Measurements from ENCODE around the gene KLF13.

Gene KLF13

DNA sequence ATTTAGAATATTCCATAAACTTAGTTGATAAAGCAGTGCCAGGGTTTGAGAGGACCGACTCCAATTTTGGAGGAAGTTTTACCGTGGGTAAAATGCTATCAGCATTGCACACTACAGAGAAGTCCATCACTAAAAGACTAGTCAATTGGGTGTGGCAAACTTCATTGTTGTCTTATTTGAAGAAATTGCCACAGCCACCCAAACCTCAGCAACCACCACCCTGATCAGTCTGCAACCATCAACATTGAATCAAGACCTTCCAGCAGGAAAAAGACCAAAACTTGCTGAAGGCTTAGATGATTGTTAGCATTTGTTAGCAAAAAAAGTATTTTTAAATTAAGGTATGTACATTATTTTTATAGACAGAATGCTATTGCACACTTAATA is 60.5 kb downstream of the KLF13 start:
- DNase-seq: no peak

DNA sequence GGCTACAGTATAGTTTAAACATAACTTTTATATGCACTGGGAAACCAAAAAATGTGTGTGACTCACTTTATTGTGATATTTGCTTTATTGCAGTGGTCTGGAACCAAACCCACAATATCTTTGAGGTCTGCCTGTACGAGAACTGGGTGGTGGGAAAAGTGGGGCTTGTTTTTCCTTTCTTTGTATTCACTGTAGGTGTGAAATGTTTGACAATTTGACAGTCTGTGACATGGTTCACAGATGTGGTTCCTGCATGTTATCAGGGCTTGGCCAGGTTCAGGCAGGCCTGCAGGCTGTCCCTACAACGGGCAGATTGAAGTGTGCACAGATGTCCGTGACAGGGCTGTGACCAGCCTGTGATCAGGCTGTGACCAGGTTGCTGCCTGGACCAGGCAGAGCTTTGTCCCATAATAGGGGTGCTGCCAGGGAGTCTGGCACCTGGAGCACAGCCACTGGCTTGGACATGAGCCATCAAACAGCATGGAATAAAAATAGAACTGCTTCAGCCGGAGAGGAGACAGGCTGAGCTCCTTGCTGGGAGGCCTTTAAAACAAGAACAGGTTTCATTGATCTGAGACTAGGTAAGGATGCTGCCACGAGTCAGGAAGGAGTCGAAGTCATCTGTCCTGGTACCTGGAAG is 61.0 kb downstream of the KLF13 start:
- DNase-seq: peak; percentile 62

DNA sequence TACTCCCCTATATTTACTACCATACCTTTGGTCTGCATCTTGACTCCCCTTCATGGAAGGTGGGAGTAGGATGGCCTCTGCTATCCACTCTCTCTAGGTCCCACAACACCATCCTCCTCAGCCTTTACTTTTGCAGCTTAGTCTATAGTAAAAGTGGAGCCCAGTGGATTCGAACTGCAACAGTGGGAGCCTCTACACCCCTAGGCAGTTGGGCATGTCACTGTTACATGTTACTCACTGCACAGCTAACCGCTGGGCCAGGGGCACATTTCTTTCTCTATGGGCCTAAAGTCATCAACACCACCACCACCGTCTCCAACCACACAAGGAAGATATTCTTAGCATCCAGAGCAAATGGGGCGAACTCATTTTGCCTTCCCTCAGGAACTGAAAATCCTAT is 62.9 kb downstream of the KLF13 start:
- DNase-seq: no peak

DNA sequence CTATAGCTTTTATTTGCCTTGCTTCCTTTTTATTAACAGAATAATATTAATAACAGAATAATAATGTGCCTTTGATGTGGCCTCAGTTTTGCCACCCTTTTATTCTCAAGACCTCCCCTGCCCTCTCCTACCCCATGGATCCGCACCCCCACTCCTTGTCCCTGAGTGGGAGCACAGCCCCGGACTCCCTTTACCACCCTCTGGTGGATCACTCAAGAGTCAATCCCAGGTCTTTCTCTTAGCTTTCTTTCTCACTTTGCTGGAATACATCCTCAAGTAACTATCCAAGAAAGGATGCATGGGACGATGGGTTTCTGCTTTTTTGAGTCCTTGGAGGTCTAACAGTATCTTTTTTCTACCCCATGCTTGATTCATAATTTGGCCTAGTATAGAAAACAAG is 63.4 kb downstream of the KLF13 start:
- no peak for DNase-seq

DNA sequence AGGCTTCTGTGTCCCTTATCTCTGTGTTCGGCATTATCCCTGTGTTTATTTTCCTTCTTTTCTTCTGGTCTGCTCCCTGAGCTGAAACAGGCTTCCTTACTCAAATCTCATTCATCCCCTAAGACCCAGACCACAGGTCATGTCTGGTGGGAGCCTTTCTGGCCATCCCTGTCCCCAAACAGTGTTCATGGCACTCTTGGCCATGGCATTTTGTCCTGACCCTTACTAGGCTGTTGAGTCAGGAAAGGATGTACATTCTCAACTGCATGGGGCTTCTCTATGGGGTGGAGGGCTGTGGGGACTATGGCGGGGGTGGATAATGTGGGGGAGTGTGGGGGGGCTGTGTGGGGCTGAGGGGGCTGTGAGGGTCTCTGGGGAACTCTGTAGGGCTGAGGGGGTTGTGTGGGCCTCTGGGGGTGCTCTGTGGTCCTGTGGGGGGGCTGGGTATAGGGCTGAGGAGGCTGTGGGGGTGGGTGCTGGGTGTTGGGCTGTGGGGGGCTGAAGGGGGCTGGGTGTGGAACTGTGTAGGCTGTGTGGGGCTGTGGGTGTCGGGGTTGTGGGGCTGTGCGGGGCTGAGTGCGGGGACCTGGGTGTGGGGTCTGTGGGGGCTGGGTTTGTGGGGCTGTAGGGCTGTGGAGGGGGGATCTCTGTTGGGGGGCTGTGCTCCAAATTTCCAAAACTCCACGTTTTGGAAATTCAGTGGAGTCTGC is 64.3 kb downstream of the KLF13 start:
- DNase-seq: no peak

DNA sequence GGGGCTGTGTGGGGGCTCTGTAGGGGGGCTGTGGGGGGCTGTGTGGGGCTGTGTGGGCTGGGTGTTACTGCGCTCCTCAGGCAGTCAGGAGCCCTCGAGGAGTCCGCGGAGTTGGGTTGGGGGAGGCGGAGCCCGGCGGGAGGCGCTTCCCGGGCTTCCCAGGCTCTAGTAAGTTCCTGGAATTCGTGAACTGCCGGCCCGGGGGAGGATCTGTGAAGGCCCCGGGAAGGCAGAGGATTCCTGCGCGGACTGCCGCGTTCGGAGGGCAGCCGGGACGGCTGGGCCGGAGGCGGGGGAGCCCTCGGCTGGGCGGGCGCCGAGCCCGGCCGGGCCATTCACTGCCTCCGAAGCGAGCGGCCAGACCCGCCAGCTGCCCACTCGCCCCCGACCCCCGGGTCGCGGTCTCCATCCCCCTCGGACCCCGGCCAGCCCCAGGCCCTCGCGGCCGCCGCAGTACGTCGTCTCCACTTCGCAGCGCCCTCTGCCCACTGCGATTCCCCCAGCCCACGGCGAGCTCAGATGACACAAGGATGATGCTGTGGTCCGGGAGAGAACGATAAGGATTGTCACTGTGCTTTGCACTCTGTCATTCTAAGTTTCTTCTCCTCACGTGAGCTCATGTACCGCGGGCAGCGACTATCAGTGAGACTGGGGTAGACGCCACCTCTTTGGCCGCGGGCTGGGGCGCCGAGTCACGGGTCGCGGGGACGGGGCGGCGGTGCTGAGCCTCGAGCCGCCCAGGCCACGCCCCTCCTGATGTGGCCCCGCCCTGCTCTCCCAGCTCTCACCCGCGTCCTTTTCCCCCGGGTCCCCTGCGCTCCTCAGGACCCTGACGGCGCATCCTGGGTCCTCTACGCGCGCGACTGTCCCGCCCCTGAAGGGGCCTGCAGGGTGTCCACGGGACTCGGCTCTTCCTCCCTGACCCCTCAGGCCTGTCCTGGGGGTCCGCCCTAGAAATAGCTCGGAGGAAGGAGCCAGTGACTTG is 65.3 kb downstream of the KLF13 start:
- peak; percentile 6 for DNase-seq

DNA sequence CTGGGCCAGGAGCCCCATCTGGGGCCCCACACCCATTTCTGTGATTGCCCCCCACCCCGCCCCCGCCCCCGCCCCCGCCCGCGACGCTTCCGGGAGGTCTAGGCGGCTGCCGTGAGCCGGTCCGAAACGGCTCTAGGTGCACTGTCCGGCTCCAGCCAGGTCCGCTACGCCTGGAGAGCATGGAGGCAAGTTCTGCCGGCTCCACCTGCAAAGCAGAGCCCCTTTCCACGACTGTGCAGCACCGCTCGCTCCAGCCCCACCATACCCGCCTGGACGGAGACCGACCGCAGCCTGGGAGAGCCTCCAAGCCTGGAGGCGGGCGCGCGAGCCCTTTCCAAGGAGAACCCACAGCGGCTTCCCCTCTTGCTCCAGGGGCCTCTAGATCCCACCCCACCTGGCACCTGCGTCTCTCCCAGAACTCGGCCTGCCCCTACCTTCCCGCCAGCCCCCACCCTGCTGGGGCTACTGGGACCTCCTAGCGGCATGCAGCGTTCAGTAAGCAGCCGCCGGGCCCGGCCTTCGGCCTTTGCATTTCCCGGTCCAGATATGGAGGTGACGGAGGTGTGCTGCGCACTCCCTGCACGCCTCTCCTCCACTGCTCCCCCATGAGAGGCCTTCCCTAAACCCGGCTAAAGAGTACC is 66.2 kb downstream of the KLF13 start:
- no peak for DNase-seq

DNA sequence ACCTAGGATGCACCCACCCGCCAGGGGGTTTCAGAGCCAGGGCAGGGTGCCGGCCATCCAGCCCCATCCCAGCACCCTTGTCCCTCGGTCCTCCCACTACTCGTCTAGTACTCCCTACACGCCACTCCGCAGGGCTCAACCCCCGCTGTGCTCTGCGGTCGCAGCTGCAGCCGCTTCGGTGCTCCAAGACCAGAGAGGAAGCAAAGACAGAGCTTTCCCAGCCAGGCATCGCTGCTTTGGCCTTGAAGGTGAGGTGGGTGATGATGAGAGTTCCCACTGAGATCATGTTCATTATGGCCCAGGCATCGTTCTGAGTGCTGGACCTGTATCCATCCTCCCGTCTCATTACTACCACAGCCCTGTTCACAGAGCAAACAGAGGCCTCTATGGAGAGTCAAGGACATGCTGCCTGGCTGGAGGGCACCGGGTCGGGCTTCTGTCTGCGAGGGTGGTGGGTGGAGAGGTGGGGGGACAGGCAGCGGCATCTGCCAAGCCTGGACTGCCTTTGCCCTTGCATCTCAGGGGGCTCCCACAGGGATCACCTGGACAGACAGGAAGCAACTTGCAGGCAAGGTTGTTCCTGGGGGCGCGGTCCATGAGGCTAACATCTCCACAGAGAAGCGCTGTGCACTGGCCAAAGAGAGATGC is 66.9 kb downstream of the KLF13 start:
- DNase-seq: no peak

DNA sequence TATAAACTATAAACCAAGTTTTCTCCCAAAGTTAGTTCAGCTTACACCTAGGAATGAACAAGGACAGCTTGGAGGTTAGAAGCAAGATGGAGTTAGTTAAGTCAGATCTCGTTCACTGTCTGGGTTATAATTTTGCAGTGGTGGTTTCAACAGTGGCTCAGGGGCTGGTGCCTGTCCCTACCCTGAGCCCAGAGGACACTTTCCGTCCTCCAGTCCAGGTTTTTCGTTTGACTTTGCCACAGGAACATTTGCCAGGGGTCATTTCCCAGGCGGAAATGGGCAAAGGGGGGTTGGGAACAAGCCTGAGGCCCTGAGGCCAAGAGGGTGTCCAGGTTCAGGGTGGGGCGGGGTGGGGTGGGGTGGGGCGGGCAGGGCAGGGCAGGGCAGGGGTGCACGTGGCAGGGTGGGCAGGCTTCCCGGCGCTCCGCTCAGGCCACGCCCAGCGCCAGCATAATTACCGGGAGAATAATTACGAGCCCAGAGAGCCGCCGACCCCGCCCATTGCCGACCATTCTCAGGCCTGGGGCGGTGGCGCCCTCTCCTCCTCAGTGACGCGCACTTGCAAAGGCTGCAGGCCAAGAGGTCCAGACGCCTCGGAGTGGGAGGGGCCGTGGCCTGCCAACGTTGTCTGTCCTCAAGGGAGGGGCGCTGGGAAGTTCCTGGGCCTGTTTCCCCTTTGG is 70.4 kb downstream of the KLF13 start:
- DNase-seq: peak; percentile 37

DNA sequence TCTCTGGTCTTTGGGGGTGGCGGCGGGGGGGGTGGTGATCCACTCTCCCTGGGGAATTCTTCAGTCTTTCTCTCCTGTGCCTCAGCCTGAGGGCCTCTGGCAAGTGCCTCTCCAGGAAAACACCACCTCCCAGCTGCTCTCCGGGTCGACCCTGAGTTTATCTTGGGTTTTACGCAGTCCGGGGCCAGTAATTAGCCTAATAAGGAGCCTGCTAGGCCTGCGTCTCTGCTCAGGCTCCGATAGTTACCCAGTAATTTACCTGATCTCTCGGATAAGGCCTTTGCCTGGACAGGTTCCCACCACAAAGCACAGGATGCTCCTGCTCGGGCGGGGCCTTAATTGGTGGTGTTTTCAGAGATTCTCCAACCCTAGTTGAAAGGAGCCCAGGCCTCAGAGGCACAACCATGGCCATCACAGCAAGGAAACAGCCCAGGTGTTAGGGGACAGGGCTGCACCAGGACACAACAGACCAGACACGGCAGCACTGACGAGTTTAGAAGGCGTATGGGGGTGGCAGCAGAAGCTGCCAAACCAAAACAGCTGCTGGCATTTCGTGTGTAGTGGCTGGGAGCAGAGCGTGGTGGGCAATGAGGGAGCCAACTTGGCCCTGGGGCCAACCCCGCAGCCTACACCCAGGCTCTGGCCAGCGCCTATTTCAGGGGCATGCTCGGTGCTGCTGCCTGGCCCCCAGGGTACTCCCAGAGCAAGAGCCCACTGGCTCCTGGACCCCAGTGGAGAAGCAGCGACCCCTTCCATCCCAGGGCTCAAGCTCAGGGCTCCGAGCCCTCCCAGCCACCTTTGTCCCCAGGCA is 71.4 kb downstream of the KLF13 start:
- no peak for DNase-seq

DNA sequence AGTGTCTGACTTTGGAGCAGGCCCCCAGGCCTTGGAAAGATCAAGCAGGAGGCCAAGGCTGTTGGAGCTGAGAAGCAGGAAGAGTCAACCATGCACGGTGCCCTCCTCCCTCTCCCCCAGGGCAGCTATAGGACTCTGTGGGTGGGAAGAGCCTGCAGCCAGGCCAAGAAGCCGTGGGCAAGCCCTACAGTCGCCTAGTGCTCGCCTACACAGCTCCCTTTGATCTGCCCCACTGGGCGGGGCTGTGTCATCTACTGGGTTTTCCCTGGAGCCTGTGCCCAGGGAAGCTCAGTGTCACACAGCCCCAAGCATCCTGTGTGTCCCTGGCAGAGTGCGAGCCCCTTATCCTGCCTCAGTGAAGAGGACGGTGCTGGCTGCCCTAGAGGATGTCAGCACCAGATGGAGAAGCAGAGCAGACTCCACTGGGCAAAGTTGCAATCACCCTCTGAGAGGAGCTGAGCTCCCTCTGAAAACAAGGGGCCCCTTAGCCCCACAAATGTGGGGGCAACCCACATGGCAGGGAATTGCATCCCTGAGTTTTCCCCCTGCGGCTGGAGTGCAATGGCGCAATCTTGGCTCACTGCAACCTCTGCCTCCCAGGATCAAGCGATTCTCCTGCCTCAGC is 72.2 kb downstream of the KLF13 start:
- no peak for DNase-seq

DNA sequence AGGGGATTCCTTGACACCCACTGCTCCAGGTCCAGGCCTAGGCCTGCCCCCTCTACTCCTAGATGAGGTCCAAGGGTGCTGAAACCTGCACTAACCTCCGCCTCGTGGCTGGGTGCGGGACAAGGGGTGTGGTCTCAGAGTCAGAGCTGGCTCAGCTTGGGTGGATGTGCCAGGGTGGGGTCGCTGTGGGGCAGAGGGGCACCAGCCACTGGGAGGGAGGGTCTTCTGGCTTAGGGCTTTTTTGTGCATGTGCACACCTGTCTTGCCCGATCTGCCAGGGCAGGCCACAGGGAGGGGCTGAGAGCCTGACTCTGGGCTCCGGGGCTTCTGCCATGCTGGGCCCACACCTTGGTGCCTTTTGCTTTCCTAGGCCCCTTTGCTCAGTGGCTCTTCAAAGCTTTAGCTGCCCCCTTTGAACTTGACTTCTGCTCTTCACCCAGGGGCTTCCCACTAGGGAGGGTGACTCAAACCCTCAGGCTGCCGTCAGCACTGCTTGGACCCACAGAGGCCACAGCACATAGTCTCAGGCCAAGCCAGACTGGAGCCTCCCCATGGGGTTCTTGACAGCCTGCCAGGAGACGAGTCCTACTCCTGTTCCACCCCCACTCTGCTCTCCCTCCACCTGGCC is 73.0 kb downstream of the KLF13 start:
- DNase-seq: peak; percentile 5

DNA sequence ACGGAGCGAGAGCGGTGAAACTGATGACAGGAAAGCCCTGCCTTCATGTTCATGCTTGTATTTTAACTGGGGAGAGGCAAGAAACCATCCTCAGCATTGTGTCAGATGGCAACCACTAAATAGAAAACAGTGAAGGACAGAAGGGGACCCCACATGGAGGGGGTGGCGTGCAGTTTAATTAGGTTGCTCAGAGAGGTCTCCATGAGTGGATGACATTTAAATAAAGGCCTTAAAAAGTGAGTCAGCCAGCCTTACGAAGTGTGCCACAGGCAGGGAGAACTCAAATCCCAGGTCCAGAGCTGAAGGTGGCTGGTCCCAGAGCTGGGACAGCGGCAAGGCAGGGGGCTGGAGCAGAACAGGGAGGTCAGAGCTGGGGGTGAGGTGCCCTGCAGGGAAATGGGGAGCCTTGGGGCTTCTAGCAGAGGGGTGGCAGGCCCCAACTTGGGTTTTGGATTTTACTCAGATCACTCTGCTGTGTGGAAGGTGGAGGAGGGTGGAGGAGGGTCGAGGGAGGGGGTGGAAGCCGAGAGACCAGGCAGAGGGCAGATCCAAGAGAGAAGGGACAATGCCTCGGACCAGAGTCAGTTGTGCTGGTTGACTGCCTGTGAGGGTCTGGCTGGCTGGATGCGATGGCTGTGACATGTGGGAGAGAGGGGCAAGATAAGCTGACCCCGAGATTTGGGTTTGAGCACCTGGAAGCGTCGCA is 73.7 kb downstream of the KLF13 start:
- no peak for DNase-seq

DNA sequence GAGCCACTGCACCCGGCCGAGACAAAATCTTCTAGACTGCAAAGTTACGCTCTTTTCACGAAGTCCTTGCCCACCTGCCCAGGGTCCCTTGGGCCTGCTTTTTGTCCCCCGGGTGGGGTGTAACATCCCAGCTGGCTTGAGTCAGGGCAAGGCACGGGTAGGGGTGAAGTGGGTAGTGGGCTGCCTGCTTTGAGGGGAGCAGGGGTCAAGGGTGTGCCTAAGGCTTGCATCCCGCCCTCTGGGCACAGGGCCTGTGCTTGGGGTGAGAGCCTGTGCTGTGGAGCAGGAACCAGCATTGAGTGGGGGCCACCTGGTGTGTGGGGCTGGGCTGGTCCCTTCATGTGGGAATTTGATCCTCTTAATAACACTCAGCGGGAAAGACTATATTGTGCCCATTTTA is 74.6 kb downstream of the KLF13 start:
- DNase-seq: no peak

DNA sequence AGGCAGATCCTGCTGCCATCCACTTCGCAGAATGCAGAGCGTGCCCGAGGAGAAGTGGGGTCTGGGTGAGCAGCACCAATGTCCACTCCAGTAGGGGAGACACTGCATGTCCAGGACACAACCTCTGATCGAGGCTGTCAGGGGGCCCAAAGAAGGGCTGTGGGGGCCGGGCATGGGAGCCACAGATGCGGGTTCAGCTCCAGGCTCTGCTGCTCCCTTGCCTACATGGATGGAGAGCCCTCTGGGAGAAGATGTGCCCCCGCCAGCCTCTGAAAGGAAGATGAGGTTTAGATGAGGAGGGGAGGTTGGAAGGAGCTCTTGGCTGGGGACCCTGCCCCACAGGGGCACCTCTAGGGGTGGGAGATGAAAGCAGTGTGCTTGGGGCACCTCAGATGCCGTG is 75.4 kb downstream of the KLF13 start:
- DNase-seq: no peak

DNA sequence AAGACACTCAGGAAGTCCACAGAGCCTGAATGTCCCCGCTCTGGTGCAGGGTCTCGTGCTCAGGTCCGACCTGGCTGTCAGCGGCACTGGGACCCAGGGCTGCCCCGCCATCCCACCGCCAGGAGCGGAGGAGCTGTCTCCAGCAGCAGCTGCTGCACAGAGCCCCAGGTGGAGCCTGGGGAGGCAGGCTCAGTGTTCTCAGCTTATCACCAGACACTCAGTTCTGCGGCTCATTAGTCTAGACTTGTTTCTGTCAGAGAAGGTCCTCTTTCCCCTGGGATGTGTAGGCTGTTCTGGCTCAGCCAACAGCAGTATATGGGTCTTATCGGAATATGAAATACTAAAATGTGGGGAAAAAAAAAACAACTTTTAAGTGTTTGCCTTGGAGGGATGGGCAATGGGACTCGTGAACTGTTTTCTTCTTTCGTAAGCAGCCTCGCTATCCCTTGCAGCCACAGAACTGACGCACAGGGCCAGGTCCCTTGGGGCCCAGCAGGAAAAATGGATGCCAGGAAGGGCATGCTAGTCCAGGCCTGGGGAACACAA is 75.9 kb downstream of the KLF13 start:
- no peak for DNase-seq

DNA sequence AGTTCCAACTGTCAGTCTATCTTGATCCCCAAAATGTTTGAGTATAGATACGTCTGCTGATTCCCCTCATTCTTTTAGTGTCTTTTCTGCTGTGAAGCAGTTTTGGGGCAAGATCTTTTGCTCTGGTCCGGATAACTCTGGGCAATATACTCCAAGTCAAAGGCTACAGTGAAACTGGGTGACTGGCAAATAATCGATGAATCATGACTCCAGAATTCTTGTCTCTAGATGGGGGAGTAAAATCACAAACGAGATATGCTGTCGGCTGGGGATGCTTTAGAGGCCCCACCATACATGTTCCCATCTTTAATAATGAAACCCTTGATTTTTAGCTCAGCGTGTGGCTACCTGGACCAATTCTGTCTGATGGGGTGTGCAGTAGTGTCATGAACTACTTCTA is 76.5 kb downstream of the KLF13 start:
- no peak for DNase-seq

DNA sequence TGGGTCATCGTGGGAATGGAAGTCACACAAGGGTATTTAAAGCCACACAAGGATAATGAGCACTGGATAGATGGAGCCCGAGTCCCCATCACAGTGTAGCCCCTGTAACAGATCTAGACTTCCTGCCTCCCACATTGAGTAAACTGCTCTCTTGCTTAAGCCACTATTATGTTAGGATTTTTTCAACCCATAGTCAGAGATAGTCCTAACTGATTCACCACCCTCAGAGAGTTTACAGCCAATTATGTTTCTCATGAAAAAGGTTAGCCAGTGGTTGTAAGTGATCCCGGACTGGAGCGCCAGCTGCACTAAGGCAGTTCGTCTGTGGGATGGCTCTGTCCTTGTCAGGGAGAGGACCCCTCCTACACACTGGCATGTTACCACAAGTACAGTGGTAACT is 77.0 kb downstream of the KLF13 start:
- no peak for DNase-seq

DNA sequence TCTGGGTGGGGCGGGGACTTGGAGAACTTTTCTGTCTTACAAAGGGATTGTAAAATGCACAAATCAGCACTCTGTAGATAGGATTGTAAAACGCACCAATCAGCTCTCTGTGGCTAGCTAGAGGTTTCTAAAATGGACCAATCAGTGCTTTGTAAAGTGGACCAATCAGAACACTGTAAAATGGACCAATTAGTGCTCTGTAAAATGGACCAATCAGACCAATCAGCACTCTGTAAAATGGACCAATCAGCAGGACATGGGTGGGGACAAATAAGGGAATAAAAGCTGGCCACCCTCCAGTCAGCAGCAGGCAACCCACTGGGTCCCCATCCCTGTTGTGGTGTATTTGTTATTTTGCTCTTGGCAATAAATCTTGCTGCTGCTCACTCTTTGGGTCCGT is 77.7 kb downstream of the KLF13 start:
- no peak for DNase-seq

Measured in DMS79 treated with DMSO at 0.1 percent for 48 hours (cell line).